HepG2 (cell line): ENCODE measurements around the gene ANKLE1. TPM values are rescaled to one million over a fixed set of nuclear protein-coding genes. Genes with fewer than 3 reads are reported as not detected.

Experiments used
- ELF3 ChIP-seq: IDR thresholded peaks from 2 replicates; pipeline ENCODE4 v1.6.1; 2016; ENCODE audit warnings: missing genetic modification reagents, missing compliant biosample characterization
- HDAC2 ChIP-seq: sonication (generic); formaldehyde crosslinking; IDR thresholded peaks from 2 replicates; pipeline ENCODE4 v1.4.0; 2020; ENCODE audit warnings: missing genetic modification reagents
- IKZF1 ChIP-seq: fragments of 450-650 bp; IDR thresholded peaks from 2 replicates; pipeline ENCODE4 v1.7.1; 2016
- KAT8 ChIP-seq: IDR thresholded peaks from 2 replicates; pipeline ENCODE4 v1.6.1; 2016; ENCODE audit warnings: missing genetic modification reagents, missing compliant biosample characterization
- KDM5A ChIP-seq: fragments of 200-600 bp; sonication (generic); IDR thresholded peaks from 2 replicates; pipeline ENCODE4 v1.7.0; 2018; ENCODE audit warnings: antibody characterized with exemption, mild to moderate bottlenecking, low read length, borderline replicate concordance
- KMT2B ChIP-seq: IDR thresholded peaks from 2 replicates; pipeline ENCODE4 v1.6.1; 2016; ENCODE audit warnings: missing genetic modification reagents, missing compliant biosample characterization
- NFIB ChIP-seq: sonication (generic); formaldehyde crosslinking; IDR thresholded peaks from 2 replicates; pipeline ENCODE4 v1.9.0; 2021; ENCODE audit warnings: missing genetic modification reagents, mild to moderate bottlenecking, borderline replicate concordance
- NR2F2 ChIP-seq: IDR thresholded peaks from 2 replicates; pipeline ENCODE4 v1.6.1; 2012; ENCODE audit warnings: low read depth, inconsistent platforms, borderline replicate concordance
- POLR2A ChIP-seq, 2 experiments: IDR thresholded peaks; 2 replicates each; pipeline ENCODE4 v1.6.1; 2011; ENCODE audit warnings: low read depth in 2 of 2, low read length in 2 of 2, mild to moderate bottlenecking in 1 of 2, moderate library complexity in 1 of 2; ENCODE audit not compliant: insufficient read depth in 1 of 2
- REXO4 ChIP-seq: sonication (generic); formaldehyde crosslinking; IDR thresholded peaks from 2 replicates; pipeline ENCODE4 v1.8.0; 2022; ENCODE audit warnings: missing genetic modification reagents, mild to moderate bottlenecking, borderline replicate concordance
- TAF1 ChIP-seq: sonication (generic); formaldehyde crosslinking; IDR thresholded peaks from 2 replicates; pipeline ENCODE4 v1.4.0; 2020; ENCODE audit warnings: missing genetic modification reagents
- ZFX ChIP-seq: sonication (generic); formaldehyde crosslinking; IDR thresholded peaks from 2 replicates; pipeline ENCODE4 v1.4.0; 2020; ENCODE audit warnings: mild to moderate bottlenecking, low read depth, missing genetic modification reagents, moderate library complexity
- ZMYM3 ChIP-seq: sonication (generic); formaldehyde crosslinking; IDR thresholded peaks from 2 replicates; pipeline ENCODE4 v1.5.1; 2020; ENCODE audit warnings: mild to moderate bottlenecking, missing genetic modification reagents
- ZNF121 ChIP-seq: sonication (generic); formaldehyde crosslinking; IDR thresholded peaks from 2 replicates; pipeline ENCODE4 v1.5.0; 2020; ENCODE audit warnings: mild to moderate bottlenecking, missing genetic modification reagents
- ZNF138 ChIP-seq: sonication (generic); formaldehyde crosslinking; IDR thresholded peaks from 2 replicates; pipeline ENCODE4 v1.5.0; 2020; ENCODE audit warnings: mild to moderate bottlenecking, low read depth, missing genetic modification reagents
- ZNF180 ChIP-seq: sonication (generic); formaldehyde crosslinking; IDR thresholded peaks from 2 replicates; pipeline ENCODE4 v1.4.0; 2020; ENCODE audit warnings: low read depth, missing genetic modification reagents, borderline replicate concordance
- ZNF33B ChIP-seq: sonication (generic); formaldehyde crosslinking; IDR thresholded peaks from 2 replicates; pipeline ENCODE4 v1.5.1; 2020; ENCODE audit warnings: mild to moderate bottlenecking, missing genetic modification reagents
- ZNF510 ChIP-seq: sonication (generic); formaldehyde crosslinking; IDR thresholded peaks from 2 replicates; pipeline ENCODE4 v1.4.0; 2020; ENCODE audit warnings: low read depth, mild to moderate bottlenecking, missing genetic modification reagents
- ZNF557 ChIP-seq: sonication (generic); formaldehyde crosslinking; IDR thresholded peaks from 2 replicates; pipeline ENCODE4 v1.4.0; 2020; ENCODE audit warnings: missing genetic modification reagents
- polyA plus RNA-seq, 8 experiments: library from polyadenylated mRNA; depleted of rRNA in 3 of 8; stranded (reverse) in 7 of 8; unstranded in 1 of 8; fragments of >200 nt; fragmentation: Illumina TruSeq in 4 of 8; extraction: Trizol in 4 of 8; gene quantifications; 2 replicates each; pipeline versions ENCODE4 v1.2.1 to v1.2.3, GENCODE V29; 2011 to 2016; ENCODE audit warnings: low read depth in 4 of 8, missing spikeins in 1 of 8, mixed read lengths in 1 of 8; ENCODE audit not compliant: insufficient read depth in 1 of 8
- total RNA-seq, 5 experiments: library from RNA; depleted of rRNA; stranded (reverse); fragments of >200 nt; fragmentation: Illumina TruSeq; extraction: Trizol; gene quantifications; 2 replicates each; pipeline ENCODE4 v1.2.3, GENCODE V29; 2016; ENCODE audit warnings: low read depth in 1 of 5
- TF ChIP-seq, protein P1 (sequence below): sonication (generic); formaldehyde crosslinking; IDR thresholded peaks from 2 replicates; pipeline ENCODE4 v1.4.0; 2020; ENCODE audit warnings: missing genetic modification reagents
- TF ChIP-seq, protein P2 (sequence below): sonication (generic); formaldehyde crosslinking; IDR thresholded peaks from 2 replicates; pipeline ENCODE4 v1.4.0; 2020; ENCODE audit warnings: low read depth, mild to moderate bottlenecking, missing genetic modification reagents
- TF ChIP-seq, protein P3 (sequence below): sonication (generic); formaldehyde crosslinking; IDR thresholded peaks from 2 replicates; pipeline ENCODE4 v1.4.0; 2020; ENCODE audit warnings: missing genetic modification reagents
- TF ChIP-seq, protein P4 (sequence below): sonication (generic); formaldehyde crosslinking; IDR thresholded peaks from 2 replicates; pipeline ENCODE4 v1.8.1; 2023; ENCODE audit warnings: mild to moderate bottlenecking, missing genetic modification reagents
- TF ChIP-seq, protein P5 (sequence below): IDR thresholded peaks from 2 replicates; pipeline ENCODE4 v1.6.1; 2012; ENCODE audit warnings: low read depth, low read length, improper control_type of control experiment
- TF ChIP-seq, protein P6 (sequence below): sonication (generic); formaldehyde crosslinking; IDR thresholded peaks from 2 replicates; pipeline ENCODE4 v1.5.0; 2020; ENCODE audit warnings: missing genetic modification reagents, mild to moderate bottlenecking, borderline replicate concordance

The ANKLE1 gene
- total and polyA plus RNA-seq, 2 of the 13 experiments (the other 11 are each of a cell fraction or from before 2014, with no cell fraction given) = 0.69 to 1.5 TPM

DNA sequence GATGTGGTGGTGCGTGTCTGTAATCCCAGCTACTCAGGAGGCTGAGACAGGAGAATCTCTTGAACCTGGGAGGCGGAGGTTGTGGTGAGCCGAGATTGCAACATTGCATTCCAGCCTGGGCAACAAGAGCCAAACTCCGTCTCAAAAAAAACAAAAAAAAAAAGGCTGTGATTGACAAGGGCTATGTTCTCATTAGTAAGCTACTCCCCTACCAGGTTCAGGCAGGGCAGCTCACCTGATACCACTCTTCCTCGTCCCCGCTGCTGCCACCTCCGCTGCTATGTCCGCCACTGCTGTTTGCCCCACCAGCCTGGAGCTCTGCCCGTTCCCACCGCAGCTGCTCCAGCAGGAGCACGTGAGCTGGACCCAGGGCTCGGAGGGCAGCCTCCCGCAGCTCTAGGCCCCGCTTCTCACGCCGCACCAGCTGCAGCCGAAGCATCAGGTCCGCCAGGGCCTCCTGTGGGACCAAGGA, 26.5 kb upstream of the ANKLE1 start (continued):
- TF ChIP-seq NFIB (CRISPR knock-in tag) (no peak), HDAC2 (CRISPR knock-in tag) (peak; percentile 10; the same call in 1 of the 2 replicates), ZNF510 (CRISPR knock-in tag) (no peak), TAF1 (CRISPR knock-in tag) (peak; percentile 31; the same call in 1 of the 2 replicates), ELF3 (CRISPR knock-in tag) (no peak), ZNF180 (CRISPR knock-in tag) (no peak), ZNF121 (CRISPR knock-in tag) (peak; percentile 61), KAT8 (CRISPR knock-in tag) (peak; percentile 56), KDM5A (no peak), ZNF33B (CRISPR knock-in tag) (peak; percentile 59; the same call in 1 of the 2 replicates), ZMYM3 (CRISPR knock-in tag) (peak; percentile 95), ZFX (CRISPR knock-in tag) (peak; percentile 79), KMT2B (0 out of 2 replicates have a peak, but pooled peaks have one; percentile 26), NR2F2 (peak; percentile 18; the same call in 1 of the 2 replicates), IKZF1 (no peak), POLR2A (IDR thresholded peaks at IDR 0.05; ENCODE audit: insufficient read depth in 1 of 2, low read depth in 2 of 2, low read length in 2 of 2) (no peak), ZNF557 (CRISPR knock-in tag) (no peak), ZNF138 (0 out of 2 replicates have a peak, but pooled peaks have one; percentile 43), REXO4 (CRISPR knock-in tag) (no peak)
- TF ChIP-seq, protein P1, sequence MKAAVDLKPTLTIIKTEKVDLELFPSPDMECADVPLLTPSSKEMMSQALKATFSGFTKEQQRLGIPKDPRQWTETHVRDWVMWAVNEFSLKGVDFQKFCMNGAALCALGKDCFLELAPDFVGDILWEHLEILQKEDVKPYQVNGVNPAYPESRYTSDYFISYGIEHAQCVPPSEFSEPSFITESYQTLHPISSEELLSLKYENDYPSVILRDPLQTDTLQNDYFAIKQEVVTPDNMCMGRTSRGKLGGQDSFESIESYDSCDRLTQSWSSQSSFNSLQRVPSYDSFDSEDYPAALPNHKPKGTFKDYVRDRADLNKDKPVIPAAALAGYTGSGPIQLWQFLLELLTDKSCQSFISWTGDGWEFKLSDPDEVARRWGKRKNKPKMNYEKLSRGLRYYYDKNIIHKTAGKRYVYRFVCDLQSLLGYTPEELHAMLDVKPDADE (CRISPR knock-in tag) = no peak
- TF ChIP-seq, protein P2, sequence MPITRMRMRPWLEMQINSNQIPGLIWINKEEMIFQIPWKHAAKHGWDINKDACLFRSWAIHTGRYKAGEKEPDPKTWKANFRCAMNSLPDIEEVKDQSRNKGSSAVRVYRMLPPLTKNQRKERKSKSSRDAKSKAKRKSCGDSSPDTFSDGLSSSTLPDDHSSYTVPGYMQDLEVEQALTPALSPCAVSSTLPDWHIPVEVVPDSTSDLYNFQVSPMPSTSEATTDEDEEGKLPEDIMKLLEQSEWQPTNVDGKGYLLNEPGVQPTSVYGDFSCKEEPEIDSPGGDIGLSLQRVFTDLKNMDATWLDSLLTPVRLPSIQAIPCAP = no peak
- TF ChIP-seq, protein P3, sequence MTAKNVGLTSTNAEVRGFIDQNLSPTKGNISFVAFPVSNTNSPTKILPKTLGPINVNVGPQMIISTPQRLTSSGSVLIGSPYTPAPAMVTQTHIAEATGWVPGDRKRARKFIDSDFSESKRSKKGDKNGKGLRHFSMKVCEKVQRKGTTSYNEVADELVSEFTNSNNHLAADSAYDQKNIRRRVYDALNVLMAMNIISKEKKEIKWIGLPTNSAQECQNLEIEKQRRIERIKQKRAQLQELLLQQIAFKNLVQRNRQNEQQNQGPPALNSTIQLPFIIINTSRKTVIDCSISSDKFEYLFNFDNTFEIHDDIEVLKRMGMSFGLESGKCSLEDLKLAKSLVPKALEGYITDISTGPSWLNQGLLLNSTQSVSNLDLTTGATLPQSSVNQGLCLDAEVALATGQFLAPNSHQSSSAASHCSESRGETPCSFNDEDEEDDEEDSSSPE (CRISPR knock-in tag) = peak; percentile 45; the same call in 1 of the 2 replicates
- TF ChIP-seq, protein P4, sequence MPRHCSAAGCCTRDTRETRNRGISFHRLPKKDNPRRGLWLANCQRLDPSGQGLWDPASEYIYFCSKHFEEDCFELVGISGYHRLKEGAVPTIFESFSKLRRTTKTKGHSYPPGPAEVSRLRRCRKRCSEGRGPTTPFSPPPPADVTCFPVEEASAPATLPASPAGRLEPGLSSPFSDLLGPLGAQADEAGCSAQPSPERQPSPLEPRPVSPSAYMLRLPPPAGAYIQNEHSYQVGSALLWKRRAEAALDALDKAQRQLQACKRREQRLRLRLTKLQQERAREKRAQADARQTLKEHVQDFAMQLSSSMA (CRISPR knock-in tag) = 0 out of 2 replicates have a peak, but pooled peaks have one; percentile 25
- TF ChIP-seq, protein P5, sequence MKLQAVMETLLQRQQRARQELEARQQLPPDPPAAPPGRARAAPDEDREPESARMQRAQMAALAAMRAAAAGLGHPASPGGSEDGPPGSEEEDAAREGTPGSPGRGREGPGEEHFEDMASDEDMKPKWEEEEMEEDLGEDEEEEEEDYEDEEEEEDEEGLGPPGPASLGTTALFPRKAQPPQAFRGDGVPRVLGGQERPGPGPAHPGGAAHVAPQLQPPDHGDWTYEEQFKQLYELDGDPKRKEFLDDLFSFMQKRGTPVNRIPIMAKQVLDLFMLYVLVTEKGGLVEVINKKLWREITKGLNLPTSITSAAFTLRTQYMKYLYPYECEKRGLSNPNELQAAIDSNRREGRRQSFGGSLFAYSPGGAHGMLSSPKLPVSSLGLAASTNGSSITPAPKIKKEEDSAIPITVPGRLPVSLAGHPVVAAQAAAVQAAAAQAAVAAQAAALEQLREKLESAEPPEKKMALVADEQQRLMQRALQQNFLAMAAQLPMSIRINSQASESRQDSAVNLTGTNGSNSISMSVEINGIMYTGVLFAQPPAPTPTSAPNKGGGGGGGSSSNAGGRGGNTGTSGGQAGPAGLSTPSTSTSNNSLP = no peak
- TF ChIP-seq, protein P6, sequence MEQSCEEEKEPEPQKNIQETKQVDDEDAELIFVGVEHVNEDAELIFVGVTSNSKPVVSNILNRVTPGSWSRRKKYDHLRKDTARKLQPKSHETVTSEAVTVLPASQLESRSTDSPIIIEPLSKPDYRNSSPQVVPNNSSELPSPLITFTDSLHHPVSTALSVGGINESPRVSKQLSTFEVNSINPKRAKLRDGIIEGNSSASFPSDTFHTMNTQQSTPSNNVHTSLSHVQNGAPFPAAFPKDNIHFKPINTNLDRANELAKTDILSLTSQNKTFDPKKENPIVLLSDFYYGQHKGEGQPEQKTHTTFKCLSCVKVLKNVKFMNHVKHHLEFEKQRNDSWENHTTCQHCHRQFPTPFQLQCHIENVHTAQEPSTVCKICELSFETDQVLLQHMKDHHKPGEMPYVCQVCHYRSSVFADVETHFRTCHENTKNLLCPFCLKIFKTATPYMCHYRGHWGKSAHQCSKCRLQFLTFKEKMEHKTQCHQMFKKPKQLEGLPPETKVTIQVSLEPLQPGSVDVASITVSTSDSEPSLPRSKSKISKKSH (CRISPR knock-in tag) = peak; percentile 30; the same call in 1 of the 2 replicates
